AG04450 (cell line): Measurements from ENCODE around the gene NOG. TPM values are rescaled to one million over a fixed set of nuclear protein-coding genes. Genes with fewer than 3 reads are reported as not detected.

Source experiments
- CTCF ChIA-PET: fragments of 300-600, 350-600 bp; formaldehyde crosslinking; extraction: SDS; loops from one replicate; lab custom pipeline; 2022; ENCODE audit warnings: antibody characterized with exemption, inconsistent platforms; lab: Charles Lee
- POLR2A ChIA-PET: fragments of 350-600 bp; formaldehyde crosslinking; extraction: SDS; loops from one replicate; lab custom pipeline; 2021; ENCODE audit warnings: antibody characterized with exemption, inconsistent platforms; lab: Yijun Ruan, JAX
- DNase-seq: peaks from one replicate; pipeline ENCODE4 v3.0.0-alpha.2; 2011; ENCODE audit warnings: low read depth, low spot score
- H3K27ac ChIP-seq: one replicate; pipeline ENCODE4 v1.5.1; 2012; ENCODE audit warnings: low read depth, low read length, control low read depth
- H3K27me3 ChIP-seq: one replicate; pipeline ENCODE4 v1.6.0; 2012; ENCODE audit warnings: low read length; ENCODE audit not compliant: control insufficient read depth, insufficient read depth
- H3K4me3 ChIP-seq: 2 replicates; pipeline ENCODE4 v1.5.1; 2011; ENCODE audit warnings: mild to moderate bottlenecking, low read depth, low read length, control low read depth
- H3K9me3 ChIP-seq: 2 replicates; pipeline ENCODE4 v1.5.1; 2012; ENCODE audit warnings: low read length; ENCODE audit not compliant: control insufficient read depth, insufficient read depth
- polyA minus RNA-seq: library from RNA; depleted of rRNA, polyadenylated mRNA; stranded (reverse); fragments of >200 nt; gene quantifications from 2 replicates; pipeline ENCODE4 v1.2.3, GENCODE V29; 2011; rRNA and poly(A)+ RNA removed
- polyA plus RNA-seq: library from polyadenylated mRNA; depleted of rRNA; stranded (reverse); fragments of >200 nt; gene quantifications from 2 replicates; pipeline ENCODE4 v1.2.3, GENCODE V29; 2011; rRNA removed
- TF ChIP-seq, protein P1 (sequence below): IDR thresholded peaks from 2 replicates; pipeline ENCODE4 v1.5.1; 2011; ENCODE audit warnings: low read depth, low read length, control low read depth, inconsistent platforms

NOG gene
- polyA plus RNA-seq: 0.64 and 0.97 TPM in 2 replicates
- 0.48 and 0.64 TPM in 2 replicates for polyA minus RNA-seq

DNA sequence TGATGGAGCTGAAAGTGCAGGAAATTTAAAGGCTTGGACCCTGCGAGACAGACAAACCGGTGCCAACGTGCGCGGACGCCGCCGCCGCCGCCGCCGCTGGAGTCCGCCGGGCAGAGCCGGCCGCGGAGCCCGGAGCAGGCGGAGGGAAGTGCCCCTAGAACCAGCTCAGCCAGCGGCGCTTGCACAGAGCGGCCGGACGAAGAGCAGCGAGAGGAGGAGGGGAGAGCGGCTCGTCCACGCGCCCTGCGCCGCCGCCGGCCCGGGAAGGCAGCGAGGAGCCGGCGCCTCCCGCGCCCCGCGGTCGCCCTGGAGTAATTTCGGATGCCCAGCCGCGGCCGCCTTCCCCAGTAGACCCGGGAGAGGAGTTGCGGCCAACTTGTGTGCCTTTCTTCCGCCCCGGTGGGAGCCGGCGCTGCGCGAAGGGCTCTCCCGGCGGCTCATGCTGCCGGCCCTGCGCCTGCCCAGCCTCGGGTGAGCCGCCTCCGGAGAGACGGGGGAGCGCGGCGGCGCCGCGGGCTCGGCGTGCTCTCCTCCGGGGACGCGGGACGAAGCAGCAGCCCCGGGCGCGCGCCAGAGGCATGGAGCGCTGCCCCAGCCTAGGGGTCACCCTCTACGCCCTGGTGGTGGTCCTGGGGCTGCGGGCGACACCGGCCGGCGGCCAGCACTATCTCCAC lies at the start of gene NOG:
TSS of gene NOG (plus strand) at position 54 of the 674 bp plus-strand sequence. CDS start at position 579, 525 bp downstream.
- Histone ChIP-seq H3K9me3 (no peaks in the 10 kb centered on the region; the same call in 1 of the 2 replicates), H3K4me3 (peak within 1 kb of the TSS; percentile 67), H3K27me3 (peaks cover 32% of the 10 kb centered on the region), H3K27ac (no peak within 1 kb of the TSS)
- CTCF ChIA-PET: interaction anchor here (0.6 to 12.6 kb wide), 19 partner anchors 9 to 749 kb away, joined by 3 to 272 read pairs (median 5); no protein-coding TSS in a partner anchor
- TF ChIP-seq, protein P1, sequence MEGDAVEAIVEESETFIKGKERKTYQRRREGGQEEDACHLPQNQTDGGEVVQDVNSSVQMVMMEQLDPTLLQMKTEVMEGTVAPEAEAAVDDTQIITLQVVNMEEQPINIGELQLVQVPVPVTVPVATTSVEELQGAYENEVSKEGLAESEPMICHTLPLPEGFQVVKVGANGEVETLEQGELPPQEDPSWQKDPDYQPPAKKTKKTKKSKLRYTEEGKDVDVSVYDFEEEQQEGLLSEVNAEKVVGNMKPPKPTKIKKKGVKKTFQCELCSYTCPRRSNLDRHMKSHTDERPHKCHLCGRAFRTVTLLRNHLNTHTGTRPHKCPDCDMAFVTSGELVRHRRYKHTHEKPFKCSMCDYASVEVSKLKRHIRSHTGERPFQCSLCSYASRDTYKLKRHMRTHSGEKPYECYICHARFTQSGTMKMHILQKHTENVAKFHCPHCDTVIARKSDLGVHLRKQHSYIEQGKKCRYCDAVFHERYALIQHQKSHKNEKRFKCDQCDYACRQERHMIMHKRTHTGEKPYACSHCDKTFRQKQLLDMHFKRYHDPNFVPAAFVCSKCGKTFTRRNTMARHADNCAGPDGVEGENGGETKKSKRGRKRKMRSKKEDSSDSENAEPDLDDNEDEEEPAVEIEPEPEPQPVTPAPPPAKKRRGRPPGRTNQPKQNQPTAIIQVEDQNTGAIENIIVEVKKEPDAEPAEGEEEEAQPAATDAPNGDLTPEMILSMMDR: no peak
- no peak for DNase-seq
- POLR2A ChIA-PET: interaction anchor here (0.6 to 2.2 kb wide), 4 partner anchors 106 to 431 kb away, joined by 5 to 14 read pairs (median 8); no protein-coding TSS in a partner anchor

DNA sequence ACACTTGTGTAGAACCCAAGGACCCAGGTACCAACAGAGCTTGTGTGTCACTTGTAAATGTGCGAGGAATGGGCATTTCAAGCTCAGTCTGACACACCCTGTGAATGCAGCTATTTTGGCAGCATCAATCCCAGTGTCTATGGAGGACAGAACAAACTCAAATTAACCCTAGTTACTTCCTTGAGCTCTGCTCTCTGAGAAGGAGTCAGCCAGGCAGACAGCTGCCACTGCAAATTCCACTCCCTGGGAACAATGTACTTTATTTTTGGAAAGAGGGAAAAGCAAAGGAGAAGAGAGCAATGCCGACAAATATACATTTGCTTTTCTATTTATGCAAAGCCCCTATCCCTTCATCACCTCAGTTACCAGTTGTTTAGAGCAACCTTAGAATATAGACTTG lies 48.4 kb upstream of the NOG start:
- H3K27me3 ChIP-seq: no peaks in the 10 kb centered on the region
- DNase-seq: no peak
- H3K9me3 ChIP-seq: no peaks in the 10 kb centered on the region
- no peak overlapping the region for H3K27ac ChIP-seq
- TF ChIP-seq, protein P1: no peak
- ChIA-PET CTCF (no interaction called here), POLR2A (no interaction called here)
- no peak overlapping the region for H3K4me3 ChIP-seq

DNA sequence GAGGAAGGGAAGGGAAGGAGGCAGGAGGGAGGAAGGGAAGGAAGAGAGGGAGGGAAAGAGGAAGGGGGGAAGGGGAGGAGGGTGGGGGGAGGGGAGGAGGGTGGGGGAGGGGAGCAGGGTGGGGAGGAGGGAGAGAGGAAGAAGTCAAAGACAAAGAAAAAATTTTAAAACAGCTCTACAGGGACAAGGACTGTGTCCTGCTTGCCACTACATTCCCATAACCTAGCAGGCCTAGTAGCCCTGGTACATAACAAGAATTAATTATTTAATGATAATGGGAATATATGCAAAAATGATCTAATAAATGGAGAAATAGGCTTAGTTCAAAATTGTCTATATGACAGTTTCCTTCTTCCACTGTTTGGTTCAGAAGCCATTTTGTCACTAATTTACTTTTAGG lies 47.6 kb upstream of the NOG start:
- TF ChIP-seq, protein P1: no peak
- DNase-seq: no peak
- Histone ChIP-seq H3K4me3 (no peak overlapping the region), H3K9me3 (no peaks in the 10 kb centered on the region), H3K27ac (no peak overlapping the region), H3K27me3 (no peaks in the 10 kb centered on the region)
- CTCF ChIA-PET: no interaction called here
- POLR2A ChIA-PET: no interaction called here

DNA sequence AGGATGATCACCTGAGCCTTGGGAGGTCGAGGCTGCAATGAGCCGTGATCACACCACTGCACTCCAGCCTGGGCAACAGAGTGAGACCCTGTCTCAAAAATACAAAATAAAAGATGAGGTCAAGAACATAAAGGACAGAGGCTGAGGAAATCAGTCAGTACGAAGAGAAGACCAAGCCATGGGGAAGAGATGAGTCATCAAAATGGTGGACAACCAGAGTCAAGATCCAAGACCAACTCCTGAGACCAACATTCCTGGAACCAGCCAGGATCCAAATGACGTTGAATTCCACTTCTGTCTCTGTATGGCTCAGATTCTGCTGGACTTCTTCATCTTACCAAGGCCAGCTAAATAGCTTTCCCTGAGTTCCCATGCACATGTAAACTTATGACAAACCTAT lies 44.8 kb upstream of the NOG start:
- TF ChIP-seq, protein P1: no peak
- ChIA-PET CTCF (no interaction called here), POLR2A (no interaction called here)
- Histone ChIP-seq H3K27me3 (no peaks in the 10 kb centered on the region), H3K9me3 (no peaks in the 10 kb centered on the region), H3K4me3 (no peak overlapping the region), H3K27ac (no peak overlapping the region)
- DNase-seq: no peak

DNA sequence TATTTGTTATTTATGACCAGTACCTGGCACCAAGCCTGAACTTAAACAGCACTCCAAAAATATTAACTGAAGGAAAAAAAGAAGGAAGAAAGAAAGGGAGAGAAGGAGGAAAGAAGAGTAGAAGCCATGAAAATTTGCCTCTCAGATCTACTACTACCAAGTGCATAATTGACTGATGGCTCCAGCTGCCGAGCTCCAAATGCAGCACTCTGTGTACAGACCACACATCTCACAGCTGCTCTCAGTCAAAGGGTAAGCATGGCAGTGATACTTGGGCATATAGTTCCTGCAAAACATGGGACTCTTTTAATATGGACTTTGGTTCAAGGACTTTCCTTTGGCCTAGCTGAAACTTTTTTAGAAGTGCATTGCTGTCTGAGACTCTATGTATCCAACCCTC lies 44.0 kb upstream of the NOG start:
- TF ChIP-seq, protein P1: no peak
- Histone ChIP-seq H3K4me3 (no peak overlapping the region), H3K27me3 (no peaks in the 10 kb centered on the region), H3K9me3 (no peaks in the 10 kb centered on the region), H3K27ac (no peak overlapping the region)
- no peak for DNase-seq
- CTCF ChIA-PET: no interaction called here
- POLR2A ChIA-PET: no interaction called here
